ENCODE measurements around the gene TMEM69. TPM values are rescaled to one million over a fixed set of nuclear protein-coding genes. Genes with fewer than 3 reads are reported as not detected.

TMEM69 gene
- total and polyA plus RNA-seq, 10 of the 15 experiments (the other 5 are each of a cell fraction or from before 2014, with no cell fraction given): 44.6 to 162 (median 88.8) TPM

GRCh38 chr1:45678489-45678888 lies 9.5 kb upstream of the TMEM69 start:
- no peak overlapping the region for H2AFZ ChIP-seq (ENCODE audit: control insufficient read depth, low read depth, low read length)
- H3K9me3 ChIP-seq (replicated peaks; ENCODE audit: control insufficient read depth, insufficient read depth, low read length): no peaks in the 10 kb centered on the region
- H4K20me1 ChIP-seq (ENCODE audit: control insufficient read depth, insufficient read depth): peaks cover 3% of the 10 kb centered on the region; the same call in 1 of the 2 replicates
- FAIRE-seq (no peak), ATAC-seq (no peak), DNase-seq (ENCODE audit: low read depth, low spot score) (no peak)
- H3K4me1 ChIP-seq (ENCODE audit: control insufficient read depth, insufficient read depth, low read length): peaks cover 2% of the 10 kb centered on the region; the same call in 1 of the 2 replicates
- H3K4me3 ChIP-seq: no peak overlapping the region
- H3K4me2 ChIP-seq (ENCODE audit: control insufficient read depth, insufficient read depth): no peak overlapping the region
- BruUV-seq (replicated peaks): no TSS peak
- in situ Hi-C loops (cut with MboI): no loop called here
- intact Hi-C loops (cut with micrococcal nuclease; ENCODE audit: unreplicated experiment): no loop called here
- H3K9ac ChIP-seq (ENCODE audit: control insufficient read depth, insufficient read depth, low read length): no peak overlapping the region
- RAD21 ChIA-PET (ENCODE audit: unreplicated experiment): interaction anchor here (1.0 kb wide), 1 partner anchor 9 kb away, joined by 4 read pairs; no protein-coding TSS in a partner anchor
- peaks cover 0 to 6% of the 10 kb centered on the region in 2 experiments; a peak in 3 of 4 replicates for H3K36me3 ChIP-seq (ENCODE audit: control insufficient read depth in 2 of 2, insufficient read depth in 2 of 2, low read length in 1 of 2)
- SMC1A ChIA-PET (ENCODE audit: uncharacterized antibody, unreplicated experiment): interaction anchor here (0.6 to 1.3 kb wide), 9 partner anchors 8 to 323 kb away, joined by 3 to 6 read pairs (median 3); partner anchors contain the start of gene GPBP1L1
- POLR2A ChIA-PET: interaction anchor here (0.5 to 1.7 kb wide), 6 partner anchors 9 to 160 kb away, joined by 3 to 12 read pairs (median 4); no protein-coding TSS in a partner anchor
- H3K27ac ChIP-seq (ENCODE audit: control insufficient read depth, insufficient read depth): no peak overlapping the region
- H3K79me2 ChIP-seq (ENCODE audit: control insufficient read depth, insufficient read depth, low read length): peaks cover 91% of the 10 kb centered on the region
- H3K27me3 ChIP-seq (replicated peaks in 1 of 2; ENCODE audit: control insufficient read depth in 2 of 2, insufficient read depth in 2 of 2, low read length in 1 of 2): no peaks in the 10 kb centered on the region
- CTCF ChIA-PET: interaction anchor here (1.4 kb wide), 1 partner anchor 545 kb away, joined by 3 read pairs; no protein-coding TSS in a partner anchor
- TF ChIP-seq SPI1 (IDR thresholded peaks at IDR 0.05; ENCODE audit: borderline replicate concordance, insufficient read depth, low read depth, low read length): no peak
- no peak for TF ChIP-seq IRF5 (IDR thresholded peaks at IDR 0.05; ENCODE audit: borderline replicate concordance)
- TF ChIP-seq REST (IDR thresholded peaks at IDR 0.05; ENCODE audit: low read depth, low read length): no peak
- no peak for TF ChIP-seq TCF3 (IDR thresholded peaks at IDR 0.05; ENCODE audit: borderline replicate concordance, insufficient read depth, low read depth, low read length)
- no peak for TF ChIP-seq MYC (IDR thresholded peaks at IDR 0.05; ENCODE audit: insufficient read depth, insufficient read length, insufficient replicate concordance, low read length, severe bottlenecking)
- TF ChIP-seq ZNF592 (IDR thresholded peaks at IDR 0.05): no peak
- no peak for TF ChIP-seq TCF7 (IDR thresholded peaks at IDR 0.05; ENCODE audit: borderline replicate concordance)
- no peak for TF ChIP-seq EP300 (IDR thresholded peaks at IDR 0.05; ENCODE audit: borderline replicate concordance in 1 of 2, control insufficient read depth in 1 of 2, low read depth in 2 of 2, low read length in 2 of 2)
- no peak for TF ChIP-seq NFYB (IDR thresholded peaks at IDR 0.05; ENCODE audit: insufficient read depth, low read depth, low read length)
- no peak for TF ChIP-seq RBBP5 (conservative IDR thresholded peaks at IDR 0.05)
- TF ChIP-seq FOXK2 (IDR thresholded peaks at IDR 0.05): no peak
- TF ChIP-seq MXI1 (IDR thresholded peaks at IDR 0.05; ENCODE audit: low read depth, low read length): no peak
- TF ChIP-seq SIX5 (IDR thresholded peaks at IDR 0.05; ENCODE audit: low read depth, low read length, severe bottlenecking): no peak
- TF ChIP-seq FOS (IDR thresholded peaks at IDR 0.05; ENCODE audit: borderline replicate concordance, extremely low read depth, insufficient read length): no peak
- no peak for TF ChIP-seq YY1 (IDR thresholded peaks at IDR 0.05; ENCODE audit: low read depth, low read length)
